Inferior parietal cortex (tissue), 1 donor: ENCODE results near the gene ADD2.
A peak's percentile ranks its signal among the peaks of the same experiment; 100 is the strongest.
"Not testable (repeated sequence)": the region's sequence is repeated elsewhere in the genome, so short reads cannot be mapped to it uniquely, and the experiment has no call there.

ENCODE experiments used
- DNase-seq: peaks from one replicate; pipeline ENCODE4 v3.0.0-alpha.2; 2016; ENCODE audit errors: extremely low spot score

ADD2 gene

DNA sequence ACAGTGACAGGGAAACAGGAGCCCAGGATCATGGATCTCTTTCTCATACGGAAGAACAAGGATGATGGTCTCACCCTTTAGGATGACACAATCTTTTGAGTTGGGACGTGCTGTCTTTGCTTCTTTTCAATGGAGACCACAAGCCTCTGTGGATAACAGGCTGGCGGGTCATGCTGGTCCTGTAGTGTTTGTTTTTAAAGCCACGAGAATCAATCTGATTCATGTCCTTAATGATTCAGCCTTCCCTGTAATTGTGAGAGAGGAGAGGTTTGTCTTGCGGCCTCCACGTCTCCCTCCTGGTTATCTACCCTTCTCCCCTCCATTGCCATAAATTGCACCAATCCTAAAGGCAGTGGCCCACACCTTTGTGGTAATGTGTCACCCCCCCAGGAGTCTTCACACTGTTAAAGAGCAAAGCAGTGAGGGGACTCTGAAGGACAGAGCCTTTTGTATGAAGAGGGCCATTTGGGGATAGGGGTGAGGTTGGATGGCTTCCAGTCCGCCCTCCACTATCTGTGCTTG lies 126.7 kb downstream of the ADD2 start:
- no peak for DNase-seq

- DNase-seq: no peak
Measured at GRCh38 chr2:70639841-70640436, 128.1 kb downstream of the ADD2 start.

DNA sequence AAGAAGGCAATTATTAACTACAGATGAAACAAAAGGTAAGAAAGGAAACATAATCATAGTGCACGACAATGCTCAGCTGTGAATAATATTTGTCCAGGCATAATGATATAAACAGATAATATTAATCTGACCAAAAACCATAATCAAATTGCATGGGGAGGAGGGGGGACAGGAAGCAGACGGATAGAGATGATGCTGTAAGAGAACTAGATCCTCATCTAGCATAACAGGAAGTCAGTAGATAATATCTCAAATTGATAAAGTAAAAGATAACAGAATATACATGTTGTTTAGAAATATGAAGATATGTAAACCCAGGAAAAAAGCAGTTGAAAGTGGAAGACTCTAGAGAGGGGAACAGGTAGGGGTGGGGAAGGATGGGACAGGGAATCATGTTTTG lies 129.4 kb downstream of the ADD2 start:
- DNase-seq: no peak

DNA sequence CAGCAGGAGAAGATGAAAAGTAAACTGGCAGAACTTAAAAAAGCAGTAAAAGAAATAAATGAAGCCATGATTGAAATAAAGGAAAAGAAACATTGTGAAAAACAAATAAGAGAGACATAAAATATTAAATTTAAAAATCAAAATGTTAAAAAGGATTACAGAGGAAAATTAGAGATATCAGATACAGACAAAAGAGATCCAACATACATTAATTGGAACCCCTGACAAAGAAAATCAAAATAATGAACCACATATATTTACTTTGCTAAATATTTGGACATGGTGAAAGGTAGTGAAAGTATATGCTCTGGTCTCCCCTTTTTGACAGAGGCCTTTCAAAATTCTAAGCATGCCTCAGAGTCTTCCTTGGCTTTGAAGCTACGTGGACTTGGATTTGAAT lies 134.5 kb downstream of the ADD2 start:
- no peak for DNase-seq

GRCh38 chr2:70632966-70633365 lies 135.0 kb downstream of the ADD2 start:
- DNase-seq: no peak

- DNase-seq: no peak
Measured at GRCh38 chr2:70632388-70632787, 135.6 kb downstream of the ADD2 start.

- no peak for DNase-seq
Measured at GRCh38 chr2:70630761-70631160, 137.2 kb downstream of the ADD2 start.

- no peak for DNase-seq
Measured at GRCh38 chr2:70627211-70627898, 140.6 kb downstream of the ADD2 start.

DNA sequence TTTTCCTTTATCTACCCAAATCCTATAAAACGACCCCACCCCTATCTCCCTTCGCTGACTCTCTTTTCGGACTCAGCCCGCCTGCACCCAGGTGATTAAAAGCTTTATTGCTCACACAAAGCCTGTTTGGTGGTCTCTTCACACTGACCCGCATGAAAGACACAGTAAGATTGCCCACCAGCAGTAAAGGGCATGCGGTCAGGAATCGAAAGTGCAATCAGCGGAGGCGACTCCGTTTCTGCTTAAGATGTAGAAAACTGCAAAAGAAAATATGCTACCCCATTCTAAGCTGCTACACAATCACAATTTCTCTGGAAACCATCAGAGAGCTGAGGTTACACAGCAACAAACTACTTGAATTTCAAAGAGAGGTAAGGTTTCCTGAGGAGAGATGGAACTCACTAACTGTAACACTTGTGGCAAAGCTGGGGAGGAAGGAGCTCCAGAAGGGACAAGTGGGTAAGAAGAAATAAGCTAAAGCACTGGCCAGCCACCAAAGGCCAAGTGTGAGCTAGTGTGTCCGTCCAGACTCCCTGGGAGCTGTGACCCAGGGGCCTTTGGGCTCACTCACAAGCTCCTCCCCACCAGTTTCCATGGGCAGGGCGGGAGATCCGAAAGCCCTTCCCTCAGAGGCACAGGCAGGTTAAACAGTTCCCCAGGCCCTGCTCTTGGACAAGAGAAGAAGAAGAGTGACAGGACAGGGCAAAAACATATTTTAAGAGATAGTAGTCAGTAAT lies 141.6 kb downstream of the ADD2 start:
- DNase-seq: no peak

DNA sequence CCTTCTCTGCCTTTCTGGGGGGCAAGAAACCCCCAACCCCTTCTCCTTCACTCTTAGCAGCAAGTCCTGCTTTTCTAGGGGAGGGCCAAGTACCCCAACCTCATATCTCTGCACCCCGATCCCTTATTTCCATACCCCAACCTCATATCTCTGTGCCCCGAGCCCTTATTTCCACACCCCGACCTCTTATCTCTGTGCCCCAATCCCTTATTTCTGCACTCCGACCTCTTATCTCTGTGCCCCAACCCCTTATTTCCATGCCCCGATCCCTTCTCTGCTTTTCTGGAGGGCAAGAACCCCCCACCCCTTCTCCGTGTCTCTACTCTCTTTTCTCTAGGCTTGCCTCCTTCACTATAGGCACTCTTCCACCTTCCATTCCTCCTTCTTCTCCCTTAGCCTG lies 146.5 kb downstream of the ADD2 start:
- DNase-seq: not testable (repeated sequence)

GRCh38 chr2:70620020-70620419 lies 148.0 kb downstream of the ADD2 start:
- no peak for DNase-seq

DNA sequence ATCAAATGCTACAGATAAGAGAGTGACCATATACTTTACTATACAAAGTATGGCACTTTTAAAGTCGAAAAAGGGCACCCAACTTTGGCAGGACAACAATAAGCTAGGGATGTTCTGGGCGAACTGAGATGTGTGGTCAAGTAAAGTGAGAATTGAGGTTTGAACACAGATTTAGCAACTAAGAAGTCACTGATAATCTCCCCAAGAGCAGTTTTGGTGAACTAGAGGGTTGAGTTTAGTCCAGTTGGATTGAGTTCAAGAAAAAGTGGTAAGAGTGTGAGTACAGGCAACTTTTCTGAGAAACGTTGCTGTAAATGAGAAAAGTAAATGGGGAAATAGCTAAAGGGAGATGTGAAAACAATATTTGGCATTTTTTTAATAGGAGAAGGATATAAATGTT lies 148.8 kb downstream of the ADD2 start:
- DNase-seq: no peak

GRCh38 chr2:70616168-70616694 lies 151.8 kb downstream of the ADD2 start:
- DNase-seq: no peak

DNA sequence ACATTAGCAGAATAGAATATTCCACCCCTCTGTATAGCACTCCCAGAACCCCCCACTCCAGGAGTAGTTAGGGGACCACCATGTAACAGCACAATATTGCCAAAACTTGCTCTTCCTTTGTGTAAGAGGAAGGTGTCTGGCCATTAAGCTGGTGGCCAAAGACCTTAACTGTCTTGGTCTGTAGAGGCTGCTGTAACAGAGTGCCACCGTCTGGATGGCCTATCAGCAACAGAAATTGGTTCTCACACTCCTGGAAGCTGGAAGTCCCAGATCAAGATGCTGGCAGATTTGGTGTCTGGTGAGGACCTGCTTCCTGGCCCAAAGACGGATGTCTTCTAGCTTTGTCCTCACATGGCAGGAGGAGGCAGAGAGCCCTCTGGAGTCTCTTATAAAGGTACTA lies 152.8 kb downstream of the ADD2 start:
- peak; percentile 27 for DNase-seq

DNA sequence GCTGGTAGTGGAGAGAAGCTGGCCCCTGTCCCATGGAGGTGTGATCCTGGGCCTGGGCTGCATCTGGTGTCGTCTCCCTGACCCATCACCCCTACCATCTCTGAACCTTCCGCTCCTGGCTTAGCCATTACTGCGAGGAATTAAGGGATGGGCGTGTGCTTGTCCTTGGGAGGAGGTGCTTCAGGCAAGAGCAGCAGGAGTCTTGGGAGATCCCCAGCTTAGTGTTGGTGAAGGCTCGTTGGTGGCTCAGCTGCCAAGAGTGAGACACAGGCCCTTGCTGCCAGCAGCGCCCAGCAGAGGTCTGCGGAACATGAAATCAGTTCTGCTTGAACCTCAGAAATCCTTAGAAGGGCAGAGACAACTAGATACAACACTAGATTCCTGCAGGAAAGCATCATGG lies 154.5 kb downstream of the ADD2 start:
- no peak for DNase-seq

DNA sequence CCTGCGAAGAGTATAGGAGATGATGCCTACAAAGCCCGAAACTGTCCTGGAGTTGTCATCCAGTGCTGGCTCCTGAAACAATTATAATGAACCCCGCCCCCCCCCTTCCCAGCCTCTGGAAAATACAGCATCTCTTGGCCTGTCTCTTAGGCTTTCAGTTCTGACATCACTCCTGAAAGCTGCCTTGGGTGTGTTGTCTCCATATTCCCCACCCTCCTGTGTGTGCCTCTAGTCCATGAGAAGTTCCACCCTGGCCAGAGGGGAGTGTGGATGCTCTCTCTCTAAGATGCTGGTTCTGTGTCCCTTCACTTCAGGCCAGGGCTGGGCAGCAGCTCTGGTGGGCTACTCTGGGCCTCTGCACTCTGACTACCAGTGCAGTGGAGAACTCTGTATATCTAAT lies 155.4 kb downstream of the ADD2 start:
- no peak for DNase-seq

GRCh38 chr2:70608373-70608772 lies 159.6 kb downstream of the ADD2 start:
- no peak for DNase-seq

DNA sequence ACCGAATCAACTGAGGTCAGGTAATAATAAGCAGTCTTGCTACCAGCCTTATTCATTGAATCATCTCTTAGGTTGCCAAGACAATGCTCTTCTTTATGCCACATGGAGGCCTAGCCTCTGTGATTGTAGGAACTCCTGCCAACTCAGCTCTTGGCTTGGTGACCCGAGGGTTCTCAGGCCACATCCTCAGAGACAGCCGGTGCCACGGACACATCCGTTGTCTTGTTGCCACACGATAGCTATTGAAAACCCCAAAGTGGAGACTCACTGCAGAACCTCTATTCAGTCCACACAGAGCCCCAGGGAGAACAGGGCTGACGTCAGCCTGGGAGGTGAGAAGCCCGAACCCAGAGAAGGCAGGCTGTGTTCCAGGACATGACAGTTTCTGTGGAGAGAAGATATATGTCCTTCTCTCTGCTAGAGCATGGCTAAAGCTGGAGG lies 160.9 kb downstream of the ADD2 start:
- peak; percentile 5 for DNase-seq
